PC-3 (cell line): ENCODE results near the gene KRR1. TPM values are rescaled to one million over a fixed set of nuclear protein-coding genes. Genes with fewer than 3 reads are reported as not detected.

Source experiments
- ATAC-seq: fragments of 200-7000 bp; cut with Tn5 transposase; 2 replicates; pipeline ENCODE4 v1.9.1; 2020; ENCODE audit warnings: mild to moderate bottlenecking, moderate library complexity
- BruUV-seq: library from RNA; stranded (reverse); fragments of 400-500 nt; replicated peaks from 2 replicates; lab custom pipeline; 2021; lab: Mats Ljungman, UMichigan
- CTCF ChIA-PET: fragments of 300-600 bp; sonication (Branson Sonifier 250); formaldehyde crosslinking; loops from one replicate; lab custom pipeline; 2022; ENCODE audit warnings: antibody characterized with exemption; lab: Charles Lee
- POLR2A ChIA-PET: fragments of 300-600 bp; sonication (Branson Sonifier 250); formaldehyde crosslinking; loops from one replicate; lab custom pipeline; 2022; ENCODE audit warnings: antibody characterized with exemption; ENCODE audit not compliant: unreplicated experiment; lab: Charles Lee
- DNase-seq: peaks from one replicate; pipeline ENCODE4 v3.0.0-alpha.2; 2015
- H2AFZ ChIP-seq: fragments of 300-600 bp; sonication (generic); 2 replicates; pipeline ENCODE4 v1.6.0; 2016; ENCODE audit warnings: antibody characterized with exemption, low read length
- H3F3A ChIP-seq: fragments of 300-600 bp; sonication (generic); one replicate; pipeline ENCODE4 v1.6.0; 2017; ENCODE audit warnings: antibody characterized with exemption, low read length, control low read depth, mild to moderate bottlenecking; ENCODE audit not compliant: unreplicated experiment
- H3K27ac ChIP-seq: fragments of 300-600 bp; sonication (generic); 2 replicates; pipeline ENCODE4 v1.5.1; 2016; ENCODE audit warnings: mild to moderate bottlenecking, low read length
- H3K27me3 ChIP-seq: fragments of 300-600 bp; sonication (generic); 2 replicates; pipeline ENCODE4 v1.6.1; 2016; ENCODE audit warnings: low read length, mixed read lengths
- H3K36me3 ChIP-seq: fragments of 300-600 bp; sonication (generic); 2 replicates; pipeline ENCODE4 v1.6.1; 2016; ENCODE audit warnings: low read depth, mixed run types, low read length, mixed read lengths
- H3K4me1 ChIP-seq: fragments of 300-600 bp; sonication (generic); 2 replicates; pipeline ENCODE4 v1.5.1; 2016; ENCODE audit warnings: low read length; ENCODE audit not compliant: insufficient read depth
- H3K4me2 ChIP-seq: fragments of 300-600 bp; sonication (generic); 2 replicates; pipeline ENCODE4 v1.6.0; 2016; ENCODE audit warnings: low read length
- H3K4me3 ChIP-seq: fragments of 300-600 bp; sonication (generic); 2 replicates; pipeline ENCODE4 v1.5.1; 2016; ENCODE audit warnings: mild to moderate bottlenecking, low read length, mixed read lengths
- H3K79me2 ChIP-seq: fragments of 300-600 bp; sonication (generic); 2 replicates; pipeline ENCODE4 v1.6.1; 2017; ENCODE audit warnings: low read length, mixed read lengths
- H3K9ac ChIP-seq: fragments of 300-600 bp; sonication (generic); 2 replicates; pipeline ENCODE4 v1.6.0; 2016; ENCODE audit warnings: mild to moderate bottlenecking, low read length
- H3K9me2 ChIP-seq: fragments of 300-600 bp; sonication (generic); replicated peaks from 2 replicates; pipeline ENCODE4 v1.6.1; 2016; ENCODE audit warnings: mixed run types, low read length, mixed read lengths
- H3K9me3 ChIP-seq: fragments of 300-600 bp; sonication (generic); 2 replicates; pipeline ENCODE4 v1.6.1; 2016; ENCODE audit warnings: low read length, mixed read lengths
- H4K20me1 ChIP-seq: fragments of 300-600 bp; sonication (generic); 2 replicates; pipeline ENCODE4 v1.6.1; 2016; ENCODE audit warnings: low read length, mixed read lengths
- EZH2 ChIP-seq: fragments of 300-600 bp; sonication (generic); IDR thresholded peaks from one replicate; pipeline ENCODE4 v1.6.1; 2017; ENCODE audit warnings: antibody characterized with exemption, mild to moderate bottlenecking, low read length; ENCODE audit not compliant: unreplicated experiment
- EZH2phosphoT487 ChIP-seq: fragments of 300-600 bp; sonication (generic); IDR thresholded peaks from 2 replicates; pipeline ENCODE4 v1.6.1; 2018; ENCODE audit warnings: mild to moderate bottlenecking, antibody characterized with exemption, low read length, borderline replicate concordance
- intact Hi-C: fragments of 100-400 bp; cut with micrococcal nuclease; formaldehyde crosslinking; loops from 2 replicates; pipeline ENCODE4 v1.9.0; 2023
- total RNA-seq: library from RNA; depleted of rRNA; stranded (reverse); fragments of >200 nt; gene quantifications from 2 replicates; pipeline ENCODE4 v1.2.3, GENCODE V29; 2014
- TF ChIP-seq, protein P1 (sequence below): fragments of 300-600 bp; sonication (generic); conservative IDR thresholded peaks from 2 replicates; pipeline ENCODE4 v1.5.1; 2017; ENCODE audit warnings: antibody characterized with exemption, low read depth, mild to moderate bottlenecking, low read length

The KRR1 gene
- total RNA-seq, 1 experiment from 2014 or later = 68.4 TPM

DNA sequence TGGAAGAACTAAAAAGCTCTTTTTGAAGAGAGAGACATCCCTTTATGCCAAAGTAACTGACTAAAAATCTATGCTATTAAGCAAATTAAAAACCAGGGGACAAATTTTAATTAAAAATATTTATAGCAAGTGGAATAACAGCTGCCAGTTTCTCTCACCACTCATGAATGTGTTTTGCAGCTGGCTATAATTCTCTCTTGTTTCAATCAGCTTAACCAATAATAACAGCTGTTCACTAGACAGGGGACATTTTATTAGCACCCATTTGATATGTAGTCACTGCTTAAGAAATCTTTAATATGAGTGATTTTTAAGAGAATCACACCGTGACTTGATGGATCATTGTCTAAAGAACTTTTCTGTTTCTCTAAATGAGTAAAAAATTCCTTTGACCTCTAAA is 34.2 kb upstream of the KRR1 start:
- Histone ChIP-seq H3K4me2 (no peak overlapping the region), H2AFZ (no peak overlapping the region), H3K27ac (no peak overlapping the region), H3K4me1 (peaks cover 3% of the 10 kb centered on the region; the same call in 1 of the 2 replicates), H4K20me1 (no peaks in the 10 kb centered on the region), H3K9me3 (no peaks in the 10 kb centered on the region), H3K4me3 (no peak overlapping the region), H3K79me2 (no peaks in the 10 kb centered on the region), H3K36me3 (no peaks in the 10 kb centered on the region), H3K9me2 (no peaks in the 10 kb centered on the region), H3F3A (no peaks in the 10 kb centered on the region), H3K9ac (no peak overlapping the region), H3K27me3 (no peaks in the 10 kb centered on the region)
- intact Hi-C loops = no loop called here
- DNase-seq (no peak), ATAC-seq (no peak)
- no peak for TF ChIP-seq EZH2phosphoT487
- no peak for TF ChIP-seq EZH2
- TF ChIP-seq, protein P1, sequence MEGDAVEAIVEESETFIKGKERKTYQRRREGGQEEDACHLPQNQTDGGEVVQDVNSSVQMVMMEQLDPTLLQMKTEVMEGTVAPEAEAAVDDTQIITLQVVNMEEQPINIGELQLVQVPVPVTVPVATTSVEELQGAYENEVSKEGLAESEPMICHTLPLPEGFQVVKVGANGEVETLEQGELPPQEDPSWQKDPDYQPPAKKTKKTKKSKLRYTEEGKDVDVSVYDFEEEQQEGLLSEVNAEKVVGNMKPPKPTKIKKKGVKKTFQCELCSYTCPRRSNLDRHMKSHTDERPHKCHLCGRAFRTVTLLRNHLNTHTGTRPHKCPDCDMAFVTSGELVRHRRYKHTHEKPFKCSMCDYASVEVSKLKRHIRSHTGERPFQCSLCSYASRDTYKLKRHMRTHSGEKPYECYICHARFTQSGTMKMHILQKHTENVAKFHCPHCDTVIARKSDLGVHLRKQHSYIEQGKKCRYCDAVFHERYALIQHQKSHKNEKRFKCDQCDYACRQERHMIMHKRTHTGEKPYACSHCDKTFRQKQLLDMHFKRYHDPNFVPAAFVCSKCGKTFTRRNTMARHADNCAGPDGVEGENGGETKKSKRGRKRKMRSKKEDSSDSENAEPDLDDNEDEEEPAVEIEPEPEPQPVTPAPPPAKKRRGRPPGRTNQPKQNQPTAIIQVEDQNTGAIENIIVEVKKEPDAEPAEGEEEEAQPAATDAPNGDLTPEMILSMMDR = no peak
- CTCF ChIA-PET = no interaction called here
- POLR2A ChIA-PET = no interaction called here
- BruUV-seq = no TSS peak

DNA sequence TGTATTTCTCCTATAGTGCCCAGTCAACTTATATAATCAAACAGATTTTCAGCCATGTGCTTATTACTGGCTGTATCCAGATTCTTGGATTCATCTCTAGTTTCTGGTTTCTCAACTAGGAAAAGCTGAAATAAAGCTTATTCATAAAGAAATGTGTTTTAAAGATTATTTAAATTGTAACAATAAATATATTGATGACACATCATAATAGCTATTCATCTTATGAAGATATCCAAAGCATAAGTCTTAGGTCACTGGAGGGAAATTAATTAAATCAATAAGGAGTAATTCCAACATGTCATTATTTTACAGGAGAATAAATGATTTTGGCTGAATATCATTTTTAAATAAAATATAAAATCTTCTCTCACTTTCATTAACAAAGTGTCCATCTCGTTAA is 32.1 kb upstream of the KRR1 start:
- Histone ChIP-seq H3K4me3 (no peak overlapping the region), H3K27me3 (no peaks in the 10 kb centered on the region), H3K79me2 (no peaks in the 10 kb centered on the region), H3K9me2 (no peaks in the 10 kb centered on the region), H2AFZ (no peak overlapping the region), H3K9me3 (no peaks in the 10 kb centered on the region), H3K9ac (no peak overlapping the region), H3K4me2 (no peak overlapping the region), H3F3A (no peaks in the 10 kb centered on the region), H3K4me1 (no peaks in the 10 kb centered on the region), H3K36me3 (no peaks in the 10 kb centered on the region), H3K27ac (no peak overlapping the region), H4K20me1 (no peaks in the 10 kb centered on the region)
- ChIA-PET POLR2A (interaction anchor here (0.7 kb wide), 1 partner anchor 489 kb away, joined by 5 read pairs; no protein-coding TSS in a partner anchor), CTCF (no interaction called here)
- ATAC-seq (no peak), DNase-seq (no peak)
- TF ChIP-seq EZH2phosphoT487 (no peak), EZH2 (no peak)
- TF ChIP-seq, protein P1 = no peak
- no TSS peak for BruUV-seq
- intact Hi-C loops = no loop called here

DNA sequence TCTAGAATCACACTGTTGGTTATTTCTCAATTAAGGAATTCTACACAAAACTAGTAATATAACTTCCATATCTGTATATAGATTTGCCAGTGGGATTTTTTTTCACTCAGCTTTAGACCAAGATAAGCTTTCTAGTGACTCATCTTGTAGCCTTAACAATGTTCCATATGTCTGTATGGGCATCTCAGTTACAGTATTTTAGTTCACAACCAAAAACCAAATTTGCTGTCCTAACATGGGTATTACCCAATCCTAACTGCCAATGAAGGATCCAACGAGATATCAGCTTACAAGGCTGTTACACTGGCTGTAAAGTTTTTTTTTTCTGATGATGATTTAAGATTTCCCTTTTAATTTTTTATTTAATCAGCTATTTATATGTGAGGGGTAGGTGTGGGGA is 31.5 kb upstream of the KRR1 start:
- H4K20me1 ChIP-seq = no peaks in the 10 kb centered on the region
- H3K9ac ChIP-seq = no peak overlapping the region
- intact Hi-C loops = no loop called here
- H3K9me2 ChIP-seq = no peaks in the 10 kb centered on the region
- H3K4me1 ChIP-seq = no peaks in the 10 kb centered on the region
- no peaks in the 10 kb centered on the region for H3F3A ChIP-seq
- CTCF ChIA-PET = interaction anchor here (0.6 kb wide), 1 partner anchor 82 kb away, joined by 3 read pairs; no protein-coding TSS in a partner anchor
- no peaks in the 10 kb centered on the region for H3K79me2 ChIP-seq
- TF ChIP-seq EZH2 = no peak
- TF ChIP-seq, protein P1 = no peak
- no peak for TF ChIP-seq EZH2phosphoT487
- no peak overlapping the region for H2AFZ ChIP-seq
- H3K4me3 ChIP-seq = no peak overlapping the region
- H3K9me3 ChIP-seq = no peaks in the 10 kb centered on the region
- ATAC-seq = no peak
- no peaks in the 10 kb centered on the region for H3K36me3 ChIP-seq
- H3K27me3 ChIP-seq = no peaks in the 10 kb centered on the region
- DNase-seq = no peak
- no peak overlapping the region for H3K27ac ChIP-seq
- no peak overlapping the region for H3K4me2 ChIP-seq
- POLR2A ChIA-PET = no interaction called here
- no TSS peak for BruUV-seq
